ENCODE results near the gene HECW1.
"Not testable (repeated sequence)": the region's sequence is repeated elsewhere in the genome, so short reads cannot be mapped to it uniquely, and the experiment has no call there.

The HECW1 gene

DNA sequence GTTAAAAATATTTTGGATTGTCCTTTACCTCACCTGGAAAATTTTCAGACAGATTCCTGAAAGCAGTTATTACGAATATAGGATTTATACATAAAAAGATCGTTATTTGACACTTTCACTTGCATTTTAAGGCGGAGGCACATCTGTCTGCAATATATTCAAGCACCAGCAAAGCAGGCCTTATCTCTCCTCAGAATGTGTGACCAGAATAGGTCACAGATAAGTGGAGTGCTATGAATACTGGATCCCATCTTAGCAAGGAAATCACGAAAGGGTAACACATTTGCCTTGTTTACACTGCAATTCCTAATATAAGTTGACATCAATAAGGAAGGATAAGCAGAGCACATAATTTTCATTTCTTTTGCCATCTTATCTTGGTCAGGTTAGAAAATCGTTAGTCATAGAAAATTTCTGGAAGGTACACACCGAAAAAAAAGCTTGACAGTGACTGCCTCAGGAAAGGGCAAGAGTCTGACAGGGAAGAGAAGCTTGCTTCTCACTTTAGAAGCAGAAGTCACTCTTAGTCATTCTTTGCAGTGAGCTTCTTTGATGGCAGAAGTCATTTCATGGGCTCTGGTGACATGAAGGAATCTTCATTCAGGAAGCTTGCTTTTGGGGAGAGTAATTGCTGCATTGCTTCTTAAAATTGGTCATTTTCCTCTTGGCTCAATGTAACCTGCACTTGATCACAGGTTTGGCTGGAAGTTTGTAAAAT lies 372.4 kb downstream of the HECW1 start:
- FAIRE-seq = no peak
- no peak for TF ChIP-seq POLR2A (IDR thresholded peaks at IDR 0.05; ENCODE audit: low read depth, low read length)
- no peak for TF ChIP-seq TAF1 (IDR thresholded peaks at IDR 0.05; ENCODE audit: low read depth, low read length)
- no peak for TF ChIP-seq POU2F2 (IDR thresholded peaks at IDR 0.05; ENCODE audit: low read depth, low read length)
- TF ChIP-seq PAX5 (IDR thresholded peaks at IDR 0.05; ENCODE audit: insufficient read depth, low read length, severe bottlenecking) = no peak
- TF ChIP-seq POLR2AphosphoS5 (IDR thresholded peaks at IDR 0.05; ENCODE audit: low read depth, low read length) = no peak
- TF ChIP-seq SPI1 (IDR thresholded peaks at IDR 0.05; ENCODE audit: low read depth, low read length) = no peak
- no peak for DNase-seq (ENCODE audit: insufficient read length, low spot score)

DNA sequence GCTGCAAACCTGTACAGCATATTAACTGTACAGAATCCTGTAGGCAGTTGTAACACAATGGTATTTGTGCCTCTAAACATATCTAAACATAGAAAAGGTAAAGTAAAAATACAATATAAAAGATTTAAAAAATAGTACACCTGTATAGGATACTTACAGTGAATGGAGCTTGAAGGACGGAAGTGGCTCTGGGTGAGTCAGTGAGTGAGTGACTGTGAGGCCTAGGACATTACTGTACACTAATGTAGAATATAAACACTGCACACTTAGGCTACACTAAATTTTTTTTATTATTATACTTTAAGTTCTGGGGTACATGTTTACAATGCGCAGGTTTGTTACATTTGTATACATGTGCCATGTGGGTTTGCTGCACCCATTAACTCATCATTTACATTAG lies 373.1 kb downstream of the HECW1 start:
- TF ChIP-seq TAF1 (IDR thresholded peaks at IDR 0.05; ENCODE audit: low read depth, low read length) (no peak), SPI1 (IDR thresholded peaks at IDR 0.05; ENCODE audit: low read depth, low read length) (no peak), PAX5 (IDR thresholded peaks at IDR 0.05; ENCODE audit: insufficient read depth, low read length, severe bottlenecking) (no peak), POLR2A (IDR thresholded peaks at IDR 0.05; ENCODE audit: low read depth, low read length) (no peak), POLR2AphosphoS5 (IDR thresholded peaks at IDR 0.05; ENCODE audit: low read depth, low read length) (no peak), POU2F2 (IDR thresholded peaks at IDR 0.05; ENCODE audit: low read depth, low read length) (no peak)
- DNase-seq (ENCODE audit: insufficient read length, low spot score) (no peak), FAIRE-seq (no peak)

DNA sequence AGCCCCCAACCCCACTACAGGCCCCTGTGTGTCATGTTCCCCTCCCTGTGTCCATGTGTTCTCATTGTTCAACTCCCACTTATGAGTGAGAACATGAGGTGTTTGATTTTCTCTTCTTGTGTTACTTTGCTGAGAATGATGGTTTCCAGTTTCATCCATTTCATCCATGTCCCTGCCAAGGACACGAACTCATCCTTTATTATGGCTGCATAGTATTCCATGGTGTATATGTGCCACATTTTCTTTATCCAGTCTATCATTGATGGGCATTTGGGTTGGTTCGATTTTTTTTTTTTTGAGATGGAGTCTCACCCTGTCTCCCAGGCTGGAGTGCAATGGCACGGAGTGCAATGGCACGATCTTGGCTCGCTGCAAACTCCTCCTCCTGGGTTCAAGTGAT lies 373.6 kb downstream of the HECW1 start:
- FAIRE-seq; DNase-seq (ENCODE audit: insufficient read length, low spot score): not testable (repeated sequence)

DNA sequence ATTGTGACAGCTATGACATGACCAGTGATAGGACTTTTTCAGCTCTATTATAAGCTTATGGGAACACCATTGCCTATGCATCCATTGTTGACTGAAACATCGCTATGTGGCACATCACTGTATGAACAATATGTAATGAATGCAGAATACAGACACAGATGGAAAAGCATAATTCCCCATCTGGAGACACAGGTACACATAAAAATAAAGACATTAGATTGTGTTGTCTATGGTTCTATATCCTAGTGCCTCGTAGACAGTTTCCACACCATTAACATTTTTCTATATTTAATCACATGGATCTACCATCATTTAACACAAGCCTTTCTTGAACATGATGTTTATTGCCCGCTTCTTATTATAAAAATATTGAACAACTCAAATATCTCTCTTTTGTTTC lies 374.2 kb downstream of the HECW1 start:
- no peak for DNase-seq (ENCODE audit: insufficient read length, low spot score)
- FAIRE-seq = no peak
- no peak for TF ChIP-seq POU2F2 (IDR thresholded peaks at IDR 0.05; ENCODE audit: low read depth, low read length)
- no peak for TF ChIP-seq SPI1 (IDR thresholded peaks at IDR 0.05; ENCODE audit: low read depth, low read length)
- TF ChIP-seq POLR2A (IDR thresholded peaks at IDR 0.05; ENCODE audit: low read depth, low read length) = no peak
- no peak for TF ChIP-seq TAF1 (IDR thresholded peaks at IDR 0.05; ENCODE audit: low read depth, low read length)
- no peak for TF ChIP-seq POLR2AphosphoS5 (IDR thresholded peaks at IDR 0.05; ENCODE audit: low read depth, low read length)
- TF ChIP-seq PAX5 (IDR thresholded peaks at IDR 0.05; ENCODE audit: insufficient read depth, low read length, severe bottlenecking) = no peak

DNA sequence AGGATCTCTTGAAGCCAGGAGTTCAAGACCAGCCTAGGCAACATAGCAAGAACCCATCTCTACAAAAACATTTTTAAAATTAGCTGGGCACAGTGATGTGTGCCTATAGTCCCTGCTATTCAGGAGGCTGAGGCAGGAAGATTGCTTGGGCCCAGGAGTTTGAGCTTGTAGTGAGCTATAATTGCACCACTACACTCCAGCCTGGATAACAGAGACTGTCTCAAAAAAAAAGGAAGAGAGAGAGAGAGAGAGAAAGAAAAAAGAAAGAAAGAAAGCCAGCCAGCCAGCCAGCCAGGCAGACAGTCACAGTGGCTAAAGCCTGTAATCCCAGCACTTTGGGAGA lies 375.3 kb downstream of the HECW1 start:
- DNase-seq (ENCODE audit: insufficient read length, low spot score) (no peak), FAIRE-seq (no peak)
- TF ChIP-seq SPI1 (IDR thresholded peaks at IDR 0.05; ENCODE audit: low read depth, low read length) (no peak), PAX5 (IDR thresholded peaks at IDR 0.05; ENCODE audit: insufficient read depth, low read length, severe bottlenecking) (no peak), POLR2AphosphoS5 (IDR thresholded peaks at IDR 0.05; ENCODE audit: low read depth, low read length) (no peak), TAF1 (IDR thresholded peaks at IDR 0.05; ENCODE audit: low read depth, low read length) (no peak), POU2F2 (IDR thresholded peaks at IDR 0.05; ENCODE audit: low read depth, low read length) (no peak), POLR2A (IDR thresholded peaks at IDR 0.05; ENCODE audit: low read depth, low read length) (no peak)

DNA sequence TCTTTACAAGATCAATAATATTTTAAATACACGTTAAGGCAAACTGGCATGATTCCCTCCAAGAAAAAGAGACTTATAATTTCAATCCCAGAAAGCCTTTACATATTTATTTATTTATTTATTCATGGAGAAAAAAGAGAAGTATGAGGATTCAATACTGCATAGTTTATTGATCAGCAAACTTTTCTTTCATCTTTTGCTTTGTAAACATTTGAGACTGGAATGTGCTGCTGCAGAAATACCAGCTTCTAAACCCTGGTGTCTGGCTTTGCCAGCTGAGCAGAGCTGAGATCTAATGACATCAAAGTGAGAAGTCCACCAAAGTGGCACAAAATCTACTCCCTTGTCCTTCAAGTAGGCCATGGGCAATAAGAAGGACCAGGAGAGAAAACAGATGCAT lies 376.8 kb downstream of the HECW1 start:
- no peak for FAIRE-seq
- TF ChIP-seq POLR2AphosphoS5 (IDR thresholded peaks at IDR 0.05; ENCODE audit: low read depth, low read length) (no peak), PAX5 (IDR thresholded peaks at IDR 0.05; ENCODE audit: insufficient read depth, low read length, severe bottlenecking) (no peak), SPI1 (IDR thresholded peaks at IDR 0.05; ENCODE audit: low read depth, low read length) (no peak), POLR2A (IDR thresholded peaks at IDR 0.05; ENCODE audit: low read depth, low read length) (no peak), TAF1 (IDR thresholded peaks at IDR 0.05; ENCODE audit: low read depth, low read length) (no peak), POU2F2 (IDR thresholded peaks at IDR 0.05; ENCODE audit: low read depth, low read length) (no peak)
- no peak for DNase-seq (ENCODE audit: insufficient read length, low spot score)

DNA sequence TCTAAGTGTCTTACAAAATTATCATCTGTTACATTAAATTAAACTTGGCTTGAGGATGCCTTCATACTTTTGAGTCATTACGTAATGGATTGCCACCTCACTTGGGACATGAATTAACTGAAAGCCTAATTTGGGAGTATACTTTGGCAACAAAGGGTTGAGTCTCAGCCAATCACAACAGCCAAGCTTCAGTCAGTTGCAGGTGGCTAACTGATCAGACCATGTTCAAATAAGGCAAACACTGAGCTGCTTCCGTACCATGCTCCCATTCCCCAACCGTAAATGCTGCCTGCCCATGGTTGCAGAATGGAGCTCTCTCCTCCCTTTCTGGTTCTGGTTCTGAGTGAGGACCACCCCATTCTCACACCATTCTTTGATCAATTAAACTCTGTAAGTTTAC lies 377.6 kb downstream of the HECW1 start:
- TF ChIP-seq SPI1 (IDR thresholded peaks at IDR 0.05; ENCODE audit: low read depth, low read length) (no peak), POU2F2 (IDR thresholded peaks at IDR 0.05; ENCODE audit: low read depth, low read length) (no peak), POLR2A (IDR thresholded peaks at IDR 0.05; ENCODE audit: low read depth, low read length) (no peak), PAX5 (IDR thresholded peaks at IDR 0.05; ENCODE audit: insufficient read depth, low read length, severe bottlenecking) (no peak), POLR2AphosphoS5 (IDR thresholded peaks at IDR 0.05; ENCODE audit: low read depth, low read length) (no peak), TAF1 (IDR thresholded peaks at IDR 0.05; ENCODE audit: low read depth, low read length) (no peak)
- DNase-seq (ENCODE audit: insufficient read length, low spot score) (no peak), FAIRE-seq (no peak)

DNA sequence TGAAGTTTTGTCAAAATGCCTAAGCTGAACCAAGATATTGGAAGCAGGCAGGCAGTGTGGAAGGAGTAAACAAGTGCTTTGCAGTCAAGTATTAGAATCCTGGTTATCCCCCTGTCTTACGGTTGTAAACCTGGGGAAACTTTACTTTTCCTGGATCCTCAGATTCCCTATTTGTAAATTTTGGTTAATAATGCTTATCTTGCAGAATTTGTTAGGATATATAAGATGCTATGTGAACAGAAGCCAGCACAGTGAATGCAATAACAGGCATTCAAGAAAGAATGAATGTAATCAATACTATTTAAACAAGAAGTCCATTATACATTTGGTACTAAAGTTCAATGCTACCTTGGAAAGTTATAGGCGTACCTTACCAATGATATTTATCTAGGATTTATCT lies 378.7 kb downstream of the HECW1 start:
- TF ChIP-seq TAF1 (IDR thresholded peaks at IDR 0.05; ENCODE audit: low read depth, low read length) = no peak
- TF ChIP-seq POU2F2 (IDR thresholded peaks at IDR 0.05; ENCODE audit: low read depth, low read length) = no peak
- TF ChIP-seq POLR2A (IDR thresholded peaks at IDR 0.05; ENCODE audit: low read depth, low read length) = no peak
- no peak for TF ChIP-seq POLR2AphosphoS5 (IDR thresholded peaks at IDR 0.05; ENCODE audit: low read depth, low read length)
- no peak for TF ChIP-seq PAX5 (IDR thresholded peaks at IDR 0.05; ENCODE audit: insufficient read depth, low read length, severe bottlenecking)
- no peak for TF ChIP-seq SPI1 (IDR thresholded peaks at IDR 0.05; ENCODE audit: low read depth, low read length)
- DNase-seq (ENCODE audit: insufficient read length, low spot score) (no peak), FAIRE-seq (no peak)

DNA sequence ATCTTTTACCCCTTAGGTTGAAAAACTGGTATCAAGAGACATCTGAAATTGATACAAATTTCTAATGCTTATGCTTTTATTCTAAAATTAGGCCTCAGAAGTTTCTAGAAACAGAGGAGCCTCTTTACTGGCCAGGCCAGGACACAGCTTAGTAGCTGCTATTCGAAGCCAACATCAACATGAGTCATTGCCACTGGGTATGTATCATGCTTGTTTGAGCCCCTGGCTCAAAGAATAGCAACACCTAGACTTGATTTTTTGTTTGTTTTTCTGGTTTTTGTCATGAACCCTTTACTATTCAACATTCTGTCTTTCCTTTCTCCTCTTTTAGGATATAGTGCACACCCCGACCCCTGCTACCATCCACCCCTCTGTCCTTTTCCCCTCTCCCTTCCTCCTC lies 379.5 kb downstream of the HECW1 start:
- no peak for FAIRE-seq
- DNase-seq (ENCODE audit: insufficient read length, low spot score) = no peak
- no peak for TF ChIP-seq TAF1 (IDR thresholded peaks at IDR 0.05; ENCODE audit: low read depth, low read length)
- no peak for TF ChIP-seq SPI1 (IDR thresholded peaks at IDR 0.05; ENCODE audit: low read depth, low read length)
- no peak for TF ChIP-seq PAX5 (IDR thresholded peaks at IDR 0.05; ENCODE audit: insufficient read depth, low read length, severe bottlenecking)
- TF ChIP-seq POU2F2 (IDR thresholded peaks at IDR 0.05; ENCODE audit: low read depth, low read length) = no peak
- no peak for TF ChIP-seq POLR2AphosphoS5 (IDR thresholded peaks at IDR 0.05; ENCODE audit: low read depth, low read length)

DNA sequence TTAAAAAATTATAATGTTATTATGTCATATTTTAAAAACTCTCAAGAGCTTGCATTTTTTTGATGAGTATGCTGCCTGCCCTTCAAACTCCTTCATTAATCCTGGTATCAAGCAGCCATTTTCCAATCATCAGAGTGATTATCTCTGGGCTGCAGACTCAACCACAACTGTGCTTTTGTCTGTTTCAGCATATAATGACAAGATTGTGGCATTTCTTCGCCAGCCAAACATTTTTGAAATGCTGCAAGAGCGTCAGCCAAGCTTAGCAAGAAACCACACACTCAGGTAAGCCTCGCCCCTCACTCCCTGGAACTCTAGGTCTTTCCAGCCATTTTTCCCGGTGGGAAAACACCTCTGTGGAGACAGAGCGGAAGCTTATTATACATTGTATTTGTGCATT lies 380.4 kb downstream of the HECW1 start:
- TF ChIP-seq POLR2AphosphoS5 (IDR thresholded peaks at IDR 0.05; ENCODE audit: low read depth, low read length) (no peak), POLR2A (IDR thresholded peaks at IDR 0.05; ENCODE audit: low read depth, low read length) (no peak), PAX5 (IDR thresholded peaks at IDR 0.05; ENCODE audit: insufficient read depth, low read length, severe bottlenecking) (no peak), TAF1 (IDR thresholded peaks at IDR 0.05; ENCODE audit: low read depth, low read length) (no peak), SPI1 (IDR thresholded peaks at IDR 0.05; ENCODE audit: low read depth, low read length) (no peak), POU2F2 (IDR thresholded peaks at IDR 0.05; ENCODE audit: low read depth, low read length) (no peak)
- FAIRE-seq = no peak

More for the DNA sequence above, 380.4 kb downstream of the HECW1 start:
- no peak for DNase-seq (ENCODE audit: insufficient read length, low spot score)

Data from GM12891 (cell line).